Uterus (tissue), 2 donors: ENCODE data around the gene OASL.

Experiments used
- CTCF ChIP-seq, 4 experiments: fragments of 200-600 bp in 2 of 4; fragments of 450-650 bp in 2 of 4; sonication (generic) in 2 of 4; IDR thresholded peaks; one replicate each; pipeline ENCODE4 v1.5.1; 2016 to 2019; ENCODE audit warnings: antibody characterized with exemption in 4 of 4, mild to moderate bottlenecking in 2 of 4, moderate library complexity in 1 of 4
- POLR2A ChIP-seq, 2 donors: fragments of 450-650 bp; IDR thresholded peaks; one replicate each; pipeline ENCODE4 v1.6.1; 2016; ENCODE audit warnings: antibody characterized with exemption in 2 of 2, mild to moderate bottlenecking in 1 of 2, moderate library complexity in 1 of 2

GRCh38 chr12:120977531-120978295, 61.3 kb downstream of the OASL start:
- TF ChIP-seq CTCF (IDR thresholded peaks at IDR 0.05) = no peak
- no peak for TF ChIP-seq POLR2A (IDR thresholded peaks at IDR 0.05)
